ENCODE results near the gene RABGAP1L.
A peak's percentile ranks its signal among the peaks of the same experiment; 100 is the strongest.

Gene RABGAP1L

GRCh38 chr1:174971466-174971865, 812.1 kb downstream of the RABGAP1L start:
- DNase-seq (ENCODE audit: insufficient read length, low spot score): no peak
- no peak for FAIRE-seq

GRCh38 chr1:174971902-174972301, 812.6 kb downstream of the RABGAP1L start:
- DNase-seq (ENCODE audit: insufficient read length, low spot score) (no peak), FAIRE-seq (no peak)

GRCh38 chr1:174974711-174975119, 815.4 kb downstream of the RABGAP1L start:
- no peak for FAIRE-seq
- DNase-seq (ENCODE audit: insufficient read length, low spot score): no peak

- FAIRE-seq (no peak), DNase-seq (ENCODE audit: insufficient read length, low spot score) (no peak)
These were observed 816.4 kb downstream of the RABGAP1L start for GRCh38 chr1:174975764-174976163.

- FAIRE-seq (no peak), DNase-seq (ENCODE audit: insufficient read length, low spot score) (no peak)
These were observed 817.3 kb downstream of the RABGAP1L start for GRCh38 chr1:174976436-174977108.

GRCh38 chr1:174982971-174983689, 823.8 kb downstream of the RABGAP1L start:
- DNase-seq (ENCODE audit: insufficient read length, low spot score) (no peak), FAIRE-seq (no peak)

GRCh38 chr1:174984952-174985351, 825.6 kb downstream of the RABGAP1L start:
- FAIRE-seq: no peak
- DNase-seq (ENCODE audit: insufficient read length, low spot score): no peak

GRCh38 chr1:174988539-174988938, 829.2 kb downstream of the RABGAP1L start:
- no peak for DNase-seq (ENCODE audit: insufficient read length, low spot score)
- FAIRE-seq: no peak

- FAIRE-seq (no peak), DNase-seq (ENCODE audit: insufficient read length, low spot score) (no peak)
These were observed 829.7 kb downstream of the RABGAP1L start for GRCh38 chr1:174988986-174989385.

GRCh38 chr1:174989536-174990220, 830.4 kb downstream of the RABGAP1L start:
- no peak for DNase-seq (ENCODE audit: insufficient read length, low spot score)
- no peak for FAIRE-seq

GRCh38 chr1:174990382-174990999, 831.2 kb downstream of the RABGAP1L start:
- DNase-seq (ENCODE audit: insufficient read length, low spot score) (no peak), FAIRE-seq (no peak)

- no peak for FAIRE-seq
- no peak for DNase-seq (ENCODE audit: insufficient read length, low spot score)
These were observed 832.2 kb downstream of the RABGAP1L start for GRCh38 chr1:174991473-174991872.

- DNase-seq (ENCODE audit: insufficient read length, low spot score): no peak
These were observed 835.8 kb downstream of the RABGAP1L start for GRCh38 chr1:174995121-174995520.

GRCh38 chr1:174995916-174996315, 836.6 kb downstream of the RABGAP1L start:
- no peak for FAIRE-seq
- DNase-seq (ENCODE audit: insufficient read length, low spot score): no peak

More at GRCh38 chr1:174995121-174995520, 835.8 kb downstream of the RABGAP1L start:
- FAIRE-seq: no peak

- no peak for DNase-seq (ENCODE audit: insufficient read length, low spot score)
- no peak for FAIRE-seq
These were observed 837.2 kb downstream of the RABGAP1L start for GRCh38 chr1:174996476-174996875.

- no peak for DNase-seq (ENCODE audit: insufficient read length, low spot score)
- no peak for FAIRE-seq
These were observed 837.7 kb downstream of the RABGAP1L start for GRCh38 chr1:174997041-174997440.

- DNase-seq (ENCODE audit: insufficient read length, low spot score) (peak; percentile 38), FAIRE-seq (no peak)
These were observed 839.4 kb downstream of the RABGAP1L start for GRCh38 chr1:174998569-174999215.

GRCh38 chr1:174999216-174999935, 840.1 kb downstream of the RABGAP1L start:
- FAIRE-seq (peak; percentile 91), DNase-seq (ENCODE audit: insufficient read length, low spot score) (peak; percentile 91)

GRCh38 chr1:174999936-175000696, 840.8 kb downstream of the RABGAP1L start, which contains the start of gene CACYBP:
Gene CACYBP (plus strand): TSS chr1:174999947. CDS start chr1:175000181, 234 bp downstream.
- no peak for FAIRE-seq

More at GRCh38 chr1:174999936-175000696, 840.8 kb downstream of the RABGAP1L start, which contains the start of gene CACYBP:
- peak; percentile 5 for DNase-seq (ENCODE audit: insufficient read length, low spot score)

Measured in HTR-8/SVneo (cell line).